GM21381 (cell line): ENCODE measurements around the gene KNCN.

ENCODE experiments used
- ATAC-seq: cut with Tn5 transposase; IDR thresholded peaks from one replicate; pipeline ENCODE4 v1.9.1; 2021; ENCODE audit warnings: mild to moderate bottlenecking, moderate library complexity; ENCODE audit not compliant: unreplicated experiment

KNCN gene

DNA sequence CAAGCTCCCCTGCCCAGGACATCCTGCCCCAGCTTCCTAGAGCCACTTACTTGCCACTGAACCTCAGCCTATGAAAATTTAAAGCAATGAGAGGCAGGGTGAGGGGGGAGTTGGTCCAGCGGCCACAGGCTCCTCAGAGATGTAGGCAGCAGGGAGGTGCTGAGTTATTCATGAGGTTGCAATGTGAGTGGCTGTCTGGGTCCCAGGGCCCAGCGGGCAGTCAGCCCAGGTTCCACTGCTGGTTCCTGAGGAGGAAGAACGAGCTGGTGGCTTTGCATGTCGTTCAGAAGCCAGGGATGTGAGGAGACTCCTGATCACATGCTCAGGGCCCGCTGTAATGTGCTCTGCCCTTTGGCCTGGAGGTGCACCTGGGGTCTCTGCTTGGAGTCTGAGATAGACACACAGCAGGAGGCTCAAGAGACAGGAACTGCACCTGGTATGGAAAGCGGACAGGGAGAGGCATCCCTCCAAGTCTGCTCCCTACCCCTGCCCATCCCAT is at the start of gene KNCN:
Gene KNCN, minus strand, starts transcription at position 51 of the 499 bp plus-strand sequence. CDS start 432 bp downstream, outside the sequence.
- ATAC-seq: no peak

DNA sequence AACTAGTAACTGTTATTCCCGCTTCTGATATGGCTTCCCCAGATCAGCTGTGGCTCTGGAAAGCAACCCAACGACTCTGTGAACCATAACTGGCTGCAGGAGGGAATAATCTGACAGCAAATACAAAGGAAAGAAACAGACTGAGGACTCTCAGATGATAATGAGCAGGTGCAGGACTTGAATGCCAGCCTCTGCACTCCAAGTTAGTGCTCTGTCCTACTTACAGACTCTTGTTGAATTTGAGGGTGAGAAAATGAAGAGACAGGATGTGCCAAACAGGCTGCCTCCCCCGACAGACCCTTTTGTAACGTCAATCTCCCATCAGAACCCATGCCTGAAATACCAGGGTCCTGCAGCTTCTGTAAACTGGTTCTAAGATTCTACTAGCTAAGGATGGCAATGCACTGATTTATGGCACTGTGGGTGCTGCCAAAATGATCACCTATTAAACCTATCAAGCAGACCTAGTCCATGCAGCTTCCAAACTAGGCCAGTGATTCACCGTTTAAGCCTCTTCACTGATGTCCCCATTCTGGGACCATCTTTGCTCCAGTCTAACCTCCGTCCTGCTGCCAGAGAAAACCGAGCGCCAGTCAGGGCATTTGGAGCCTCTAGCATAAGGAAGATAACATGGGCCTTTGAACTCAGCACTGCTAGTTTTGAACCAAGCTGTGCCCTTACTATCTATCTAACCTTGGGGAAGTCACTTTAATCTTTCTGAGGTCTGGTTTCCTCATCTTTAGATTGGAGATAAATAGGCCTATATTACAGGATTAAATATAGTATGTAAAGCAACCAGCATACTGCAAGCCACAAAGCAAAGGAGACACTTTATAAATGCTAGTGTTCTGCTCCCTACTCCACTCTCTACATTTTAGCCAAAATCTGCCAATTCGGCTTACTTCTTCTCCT is 47.9 kb upstream of the KNCN start:
- ATAC-seq: no peak

DNA sequence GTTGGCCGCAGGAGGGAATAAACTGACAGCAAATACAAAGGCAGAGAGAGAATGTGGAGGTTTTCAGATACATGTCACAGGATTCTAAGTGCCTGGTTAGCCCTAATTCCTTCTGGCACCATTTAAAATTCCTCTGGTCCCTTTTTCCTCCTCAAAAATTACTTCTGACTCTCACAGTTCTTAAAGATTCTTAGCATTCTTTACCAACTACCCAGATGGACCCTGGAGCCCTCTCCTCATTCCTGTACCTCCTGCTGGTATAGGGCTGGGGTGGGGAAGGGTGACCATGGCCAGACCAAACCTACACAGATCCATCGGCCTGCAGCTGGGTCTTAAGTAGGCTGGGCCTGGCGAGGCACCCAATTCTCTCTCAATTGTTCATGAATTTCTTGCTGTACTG is 45.4 kb upstream of the KNCN start:
- no peak for ATAC-seq

DNA sequence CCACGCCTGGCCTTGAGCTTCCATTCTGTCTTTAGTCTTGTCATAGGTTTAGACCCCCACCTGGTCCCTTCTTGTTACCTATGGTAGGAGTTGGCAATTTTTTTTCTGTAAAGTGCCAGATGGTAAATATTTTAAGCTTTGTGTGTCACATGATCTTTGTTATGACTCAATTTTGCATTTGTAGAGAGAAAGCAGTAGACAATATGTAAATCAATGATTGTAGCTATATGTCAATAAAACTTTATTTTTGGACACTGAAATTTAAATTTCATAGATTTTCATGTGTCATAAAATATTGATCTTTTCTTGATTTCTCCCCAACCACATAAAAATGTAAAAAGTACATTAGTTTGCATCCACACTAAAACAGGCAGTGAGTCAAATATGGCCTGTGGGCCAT is 44.6 kb upstream of the KNCN start:
- no peak for ATAC-seq

DNA sequence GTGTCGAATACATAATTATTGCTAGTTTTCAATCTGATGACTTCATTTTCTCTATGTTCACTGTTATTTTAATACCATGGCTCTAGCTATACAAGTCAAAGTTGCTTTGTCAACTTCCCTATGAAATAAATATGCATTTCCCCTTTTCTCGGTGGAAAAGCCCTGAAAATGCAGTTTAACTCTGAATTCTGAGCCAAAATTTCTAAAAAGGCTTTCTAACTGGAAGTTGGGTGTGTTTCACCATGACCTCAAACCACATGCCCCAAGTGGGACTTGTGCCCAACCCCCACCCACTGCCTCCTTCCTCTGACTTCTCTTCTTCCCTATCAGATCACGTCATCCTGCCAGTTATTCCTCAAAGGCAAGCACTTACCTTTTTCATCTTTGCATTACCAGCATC is 43.7 kb upstream of the KNCN start:
- no peak for ATAC-seq

DNA sequence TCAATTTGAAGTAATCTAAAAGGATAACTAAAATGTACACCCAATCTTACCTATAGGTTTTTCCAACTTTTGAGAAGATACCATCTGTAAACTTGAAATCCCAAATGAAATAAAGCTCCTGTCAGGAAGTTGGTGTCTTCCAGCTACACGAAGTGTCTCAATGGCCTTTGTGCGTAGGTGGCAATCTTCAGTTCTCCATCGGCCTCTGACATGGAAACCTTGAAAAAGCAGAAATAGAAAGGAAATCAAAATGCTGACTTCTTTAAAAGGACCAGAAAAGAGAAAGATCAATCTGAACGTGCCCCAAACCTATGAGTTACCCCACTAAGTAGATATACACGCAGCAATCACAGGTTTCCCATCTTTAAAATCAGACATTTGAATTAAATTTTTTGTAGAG is 42.6 kb upstream of the KNCN start:
- no peak for ATAC-seq

DNA sequence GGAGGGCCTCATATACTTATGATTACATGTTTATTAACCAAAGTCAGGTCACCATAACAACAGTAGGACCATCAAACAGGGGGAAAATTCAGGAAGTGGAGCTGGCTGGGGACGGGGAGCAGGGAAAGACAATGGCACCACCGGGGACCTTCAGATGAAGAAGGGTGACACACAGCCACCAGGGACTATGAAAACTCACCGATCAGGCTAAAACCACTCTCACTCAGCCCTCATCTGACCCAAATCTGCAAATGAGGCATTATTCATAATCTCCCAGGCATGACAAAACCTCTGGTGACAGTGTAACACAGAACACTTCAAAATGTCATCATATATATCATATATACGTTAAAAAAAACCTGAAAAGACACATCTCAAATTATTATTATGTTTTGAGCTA is 41.4 kb upstream of the KNCN start:
- ATAC-seq: no peak

DNA sequence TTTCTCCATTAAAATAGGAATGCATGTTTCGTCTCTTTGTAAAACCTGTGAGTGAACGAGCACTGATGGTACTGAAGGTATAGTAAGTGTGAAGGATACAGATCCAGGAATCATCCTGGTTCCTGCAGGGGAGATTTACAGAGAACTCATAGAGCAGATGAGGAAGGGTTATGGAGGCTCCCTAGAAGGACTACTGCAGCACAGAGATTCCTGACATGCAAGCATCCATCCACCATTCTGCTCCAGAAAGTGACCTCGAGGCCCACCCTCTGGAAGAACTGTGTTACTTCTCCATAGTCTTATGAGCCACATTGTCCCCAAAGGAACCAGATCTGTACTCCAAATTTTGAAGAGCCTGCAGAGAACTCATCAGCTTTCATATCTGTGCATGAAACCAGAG is 38.1 kb upstream of the KNCN start:
- no peak for ATAC-seq

DNA sequence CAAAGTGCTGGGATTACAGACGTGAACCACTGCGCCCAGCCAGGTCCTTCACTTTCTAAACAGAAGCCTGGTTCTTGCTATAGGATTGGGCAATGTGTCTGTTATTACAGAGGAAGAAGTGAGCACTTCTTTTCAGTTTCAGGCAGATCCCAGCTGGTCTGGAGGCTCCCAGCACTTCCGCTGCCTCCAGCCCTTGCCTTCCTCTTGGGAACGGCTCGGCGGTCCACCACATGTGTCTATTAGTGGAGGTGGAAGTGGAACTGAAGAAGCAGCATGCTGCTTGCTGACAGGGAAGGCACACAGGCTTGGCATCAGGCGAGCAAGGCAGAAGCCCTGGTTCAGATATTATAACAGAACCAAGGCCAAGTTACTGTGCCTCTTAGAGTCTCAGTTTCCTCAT is 35.6 kb upstream of the KNCN start:
- ATAC-seq: no peak

DNA sequence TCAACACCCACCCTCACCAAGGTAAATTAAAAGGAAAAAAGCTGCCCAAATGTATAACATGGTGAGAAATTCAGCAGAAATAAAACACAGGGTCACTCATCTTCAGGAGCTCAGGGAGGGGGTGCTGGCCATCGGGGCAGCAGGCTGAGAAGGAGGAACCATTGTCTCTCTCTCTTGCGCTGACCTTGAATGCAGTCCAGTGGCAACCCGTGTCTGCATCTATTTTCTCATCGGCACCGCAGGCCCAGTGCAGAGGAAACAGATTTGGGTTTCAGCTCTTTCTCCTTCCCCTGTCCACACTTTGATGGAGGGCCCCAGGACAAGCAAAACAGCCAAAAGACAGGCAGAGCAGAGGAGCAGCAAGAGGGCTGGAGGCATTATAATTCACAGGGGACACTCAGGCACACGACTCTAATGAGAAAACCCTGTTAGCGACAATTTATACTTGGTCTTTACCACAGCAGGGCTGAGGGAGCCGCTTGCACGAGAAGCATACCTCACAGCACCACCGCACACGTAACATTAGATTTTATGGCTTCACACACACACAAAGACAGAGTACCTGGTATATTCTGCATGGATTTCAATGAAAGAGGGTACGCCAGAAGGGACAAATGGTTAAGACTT is 34.0 kb upstream of the KNCN start:
- ATAC-seq: no peak

DNA sequence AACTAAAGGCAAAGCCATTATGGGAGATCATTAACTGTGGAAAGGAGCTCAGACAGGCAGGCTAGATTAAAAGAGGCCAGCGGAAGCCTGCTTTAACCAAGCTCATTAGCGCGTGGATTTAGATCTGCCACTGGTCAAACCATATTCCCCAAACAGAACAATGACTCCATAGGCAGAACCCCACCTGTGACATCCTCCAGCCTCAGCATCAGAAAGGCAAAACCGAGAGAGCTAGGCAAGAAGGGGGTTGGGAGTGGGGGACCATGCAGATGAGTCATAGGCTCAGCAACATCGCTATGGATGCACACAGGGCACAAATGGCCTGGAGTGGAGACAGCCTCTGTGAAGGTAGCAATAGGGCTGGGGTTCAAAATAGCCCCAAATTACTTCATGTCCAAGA is 32.0 kb upstream of the KNCN start:
- no peak for ATAC-seq

DNA sequence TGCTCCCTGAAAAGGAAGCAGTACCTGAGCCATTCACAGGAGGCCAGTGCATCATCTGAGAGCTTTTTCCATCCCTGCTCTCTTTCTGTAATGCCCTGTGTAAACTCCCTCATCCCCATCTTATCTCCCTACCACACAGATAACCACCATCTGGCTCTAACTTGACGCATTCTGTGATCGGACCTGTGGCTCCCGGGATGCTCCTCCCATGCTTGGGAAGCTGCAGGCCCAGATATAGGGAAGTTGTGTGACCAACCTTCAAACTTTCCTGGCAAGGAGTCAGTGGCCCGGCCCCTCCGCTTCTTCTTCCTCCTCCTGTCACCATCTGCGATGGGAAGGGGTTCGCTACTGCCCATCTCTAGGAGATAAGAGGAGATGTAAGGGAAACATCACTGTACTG is 31.5 kb upstream of the KNCN start:
- ATAC-seq: no peak

DNA sequence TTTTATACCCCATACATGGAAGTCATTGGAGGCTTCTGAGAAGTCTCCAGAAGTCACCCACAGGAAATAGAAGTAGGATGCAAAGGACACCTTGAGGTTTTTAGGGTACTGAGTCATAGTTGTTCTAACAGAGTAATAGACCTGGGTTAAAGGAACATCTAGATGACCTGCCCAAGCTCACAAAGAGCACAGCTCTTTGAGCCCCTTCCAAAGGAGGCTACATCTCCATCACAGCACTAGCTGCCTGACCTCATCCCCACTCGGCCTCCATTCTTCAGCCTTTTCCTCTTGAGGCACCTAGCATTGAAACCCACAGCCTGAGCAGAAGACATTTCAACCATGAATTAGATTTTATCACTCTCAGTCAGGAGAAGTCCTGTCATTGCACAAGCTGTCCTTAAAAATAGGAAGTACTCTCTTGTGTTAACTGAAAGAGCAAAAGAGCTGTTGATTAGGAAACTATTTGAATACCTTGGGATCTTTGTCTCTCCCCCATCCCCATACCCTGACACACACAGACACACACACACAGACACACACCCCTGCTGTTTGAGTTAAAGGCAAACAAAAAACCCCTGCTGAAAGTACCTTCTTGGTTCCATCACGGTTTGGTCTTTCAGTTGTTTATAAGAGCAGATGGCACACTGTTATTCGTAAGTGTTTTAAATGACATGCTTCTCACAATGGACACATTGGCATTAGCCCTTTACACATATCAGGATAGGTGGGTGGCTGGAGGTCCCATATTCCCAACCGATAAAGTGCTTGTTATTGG is 30.4 kb upstream of the KNCN start:
- no peak for ATAC-seq

DNA sequence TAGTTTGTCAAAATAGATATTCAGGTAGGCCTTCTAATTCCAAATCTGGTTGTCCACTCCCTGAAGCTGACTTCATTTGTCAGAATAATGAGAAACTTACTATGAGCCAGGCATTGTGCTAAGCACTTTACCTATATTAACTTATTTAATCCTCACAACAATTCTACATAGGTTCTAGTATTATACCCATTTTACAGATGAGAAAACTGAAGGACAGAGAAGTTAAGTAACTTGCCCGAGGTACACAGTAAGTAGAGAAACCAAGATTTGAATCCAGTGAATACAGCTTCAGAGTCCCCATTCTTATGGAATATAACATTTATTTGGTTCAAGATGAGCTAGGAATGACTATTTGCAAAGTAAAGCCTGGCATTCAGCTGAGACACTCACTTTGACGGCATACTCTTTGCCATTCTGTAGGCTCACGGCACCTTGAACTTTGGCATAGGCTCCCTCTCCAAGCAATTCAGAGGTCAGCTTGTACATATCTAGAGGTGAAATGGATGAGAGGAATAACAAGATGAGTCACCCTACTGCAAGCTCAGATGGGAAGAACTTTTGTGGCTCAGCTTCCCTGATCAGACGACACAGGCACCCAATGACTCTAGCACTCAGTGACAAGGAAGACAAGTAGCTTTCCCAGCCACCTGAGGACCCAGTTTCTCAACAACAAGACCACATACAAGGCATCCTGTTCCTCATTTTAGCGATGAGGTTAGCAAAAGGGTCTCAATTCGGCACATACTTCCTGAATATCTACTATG is 28.9 kb upstream of the KNCN start:
- no peak for ATAC-seq

DNA sequence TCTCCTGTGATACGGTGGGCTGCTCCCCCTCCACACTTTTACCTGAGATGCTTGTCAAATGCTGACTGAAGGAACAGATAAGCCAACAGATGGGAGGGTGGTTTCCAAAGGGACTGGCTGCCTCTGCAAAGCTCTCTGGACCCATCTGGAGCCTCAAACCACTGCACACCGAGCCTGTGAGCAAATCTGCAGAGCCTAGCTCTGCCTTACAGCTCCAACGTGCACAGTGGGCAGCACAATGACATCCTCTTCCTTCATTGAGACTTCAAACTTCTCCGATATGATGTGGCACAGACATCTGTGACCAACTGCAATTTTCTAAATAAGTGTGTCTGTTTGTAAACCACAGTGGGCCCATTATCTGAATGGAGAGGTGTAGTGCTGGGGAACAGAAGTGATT is 26.2 kb upstream of the KNCN start:
- ATAC-seq: no peak

DNA sequence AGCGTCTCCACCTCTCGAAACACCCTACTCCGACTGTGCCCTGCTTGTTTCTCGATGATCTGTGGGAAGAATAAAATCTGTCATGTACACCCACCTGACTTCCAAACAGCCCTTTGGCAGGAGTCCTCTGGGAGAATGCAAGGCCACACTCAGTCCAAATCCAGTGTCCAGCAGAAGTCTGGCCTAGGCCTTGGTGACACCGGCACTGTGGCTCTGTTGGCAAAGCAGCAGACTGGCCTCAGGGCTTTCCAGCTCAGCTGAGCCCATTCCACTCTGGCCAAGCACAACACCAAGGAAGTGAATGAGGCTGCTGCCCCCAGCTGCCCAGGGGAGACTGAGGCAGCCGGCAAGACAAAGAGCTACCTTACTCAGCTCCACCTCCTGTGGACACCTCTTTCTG is 25.1 kb upstream of the KNCN start:
- ATAC-seq: no peak

DNA sequence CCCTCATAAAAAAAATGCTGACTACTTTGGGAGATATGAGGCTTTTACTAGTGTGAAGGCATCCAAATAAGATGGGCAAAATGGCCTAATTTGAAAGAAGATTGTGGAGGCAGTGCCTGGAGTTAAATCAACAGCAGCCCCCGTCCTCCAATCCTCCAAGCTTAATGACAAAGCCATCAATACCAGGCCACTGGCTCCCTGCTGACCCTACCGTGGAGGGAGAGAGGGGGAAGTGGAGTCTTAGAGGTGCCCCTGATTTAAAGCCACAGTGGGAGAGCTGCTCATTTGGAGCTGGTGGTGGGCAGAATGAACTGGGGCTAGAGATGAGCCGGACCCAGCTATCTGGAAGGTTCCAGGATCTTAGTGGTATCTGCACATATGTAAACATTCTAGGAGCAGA is 24.3 kb upstream of the KNCN start:
- ATAC-seq: no peak

DNA sequence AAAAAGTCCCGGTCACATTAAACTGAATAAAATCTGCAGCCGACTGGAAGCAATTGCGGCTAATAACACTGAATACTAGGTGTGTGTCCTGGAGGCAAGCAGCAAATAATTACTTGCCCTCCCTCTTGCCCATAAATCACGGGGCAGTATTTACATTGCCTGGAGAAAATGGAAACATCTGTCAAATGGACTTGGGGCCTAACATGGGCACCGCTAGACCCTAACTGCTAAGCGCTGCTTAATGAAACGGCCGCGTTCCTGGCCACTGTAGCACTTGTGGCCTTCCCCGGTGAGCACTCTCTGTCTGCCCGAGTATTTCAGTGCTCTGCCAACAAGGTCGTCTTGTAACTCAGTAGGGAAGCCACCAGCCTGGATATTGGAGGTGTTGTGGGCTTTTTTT is 23.9 kb upstream of the KNCN start:
- ATAC-seq: no peak

DNA sequence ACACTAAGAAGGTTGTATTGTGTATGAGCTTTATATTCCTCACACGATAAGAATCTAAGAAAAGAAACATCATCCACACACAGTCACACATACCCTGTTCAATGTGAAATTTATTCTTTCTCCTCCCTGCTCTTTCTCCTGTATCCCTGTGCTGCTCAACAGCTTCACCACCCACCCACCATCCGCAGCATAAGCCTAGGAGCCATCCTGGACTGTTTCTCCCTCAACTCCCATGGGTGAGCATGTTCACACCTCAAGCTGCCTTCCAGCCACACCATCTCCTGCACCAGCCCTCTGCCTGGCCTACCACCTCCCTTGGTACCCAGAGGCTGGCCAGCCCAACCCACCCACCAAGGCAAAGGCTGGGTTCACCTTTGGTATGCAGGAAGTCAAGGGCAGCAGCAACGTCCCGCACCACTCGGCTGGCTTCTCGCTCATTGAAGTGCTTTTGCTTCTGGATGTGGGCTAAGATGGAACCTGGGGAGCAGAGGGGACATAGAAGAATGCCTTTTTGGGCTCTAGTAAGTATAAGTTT is 20.3 kb upstream of the KNCN start:
- ATAC-seq: no peak

DNA sequence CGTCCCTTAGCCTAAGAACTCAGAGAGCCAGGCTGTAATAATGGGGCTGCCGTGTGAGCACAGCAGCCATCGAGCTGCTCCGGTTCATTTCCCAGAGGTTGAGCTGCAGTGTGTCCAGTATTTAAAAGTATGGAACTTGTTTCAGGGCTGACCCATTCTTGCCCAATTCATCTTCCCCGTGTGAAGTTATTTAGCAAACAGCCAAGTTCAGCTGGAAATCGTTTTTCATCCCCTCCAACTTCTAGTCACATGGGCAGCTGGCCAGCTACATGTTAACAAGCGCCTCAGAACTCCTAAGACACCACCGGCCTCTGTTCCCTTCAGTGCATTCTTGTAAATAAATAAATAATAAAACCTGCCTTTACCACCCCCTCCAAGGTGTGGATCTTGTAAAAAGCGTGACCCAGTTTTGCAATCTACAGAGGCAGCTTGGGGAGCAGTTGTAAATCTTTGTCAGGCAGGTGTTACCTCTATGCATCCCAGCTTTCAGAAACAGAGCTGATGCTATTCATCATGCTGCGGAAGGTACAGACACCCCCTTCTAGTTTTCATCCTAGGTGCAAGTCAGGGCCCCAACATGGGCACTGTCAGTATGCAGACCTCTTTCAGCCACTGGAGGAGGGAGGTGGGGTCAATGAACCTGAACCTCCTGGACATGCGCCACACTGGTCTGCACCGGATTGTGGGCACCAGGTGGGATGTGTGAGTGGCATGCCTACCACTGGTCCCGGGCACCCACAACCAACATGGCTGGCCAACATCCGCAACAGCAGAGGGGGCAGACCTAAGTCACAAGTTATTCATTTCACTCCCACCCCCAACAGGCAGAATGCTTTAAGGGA is 18.7 kb upstream of the KNCN start:
- ATAC-seq: no peak
